Stimulated activated CD8-positive, alpha-beta memory T cell treated with anti-CD3 and anti-CD28 coated beads, Interleukin-15, amount 100 ng/mL, for 48 hours (primary cell): ENCODE data around the gene DNAJB11.
"Not testable (repeated sequence)": the region's sequence is repeated elsewhere in the genome, so short reads cannot be mapped to it uniquely, and the experiment has no call there.

Source experiments
- DNase-seq, 2 donors: peaks; one replicate each; pipeline ENCODE4 v3.0.0-alpha.2; 2020; ENCODE audit warnings: low read depth in 2 of 2

DNAJB11 gene

DNA sequence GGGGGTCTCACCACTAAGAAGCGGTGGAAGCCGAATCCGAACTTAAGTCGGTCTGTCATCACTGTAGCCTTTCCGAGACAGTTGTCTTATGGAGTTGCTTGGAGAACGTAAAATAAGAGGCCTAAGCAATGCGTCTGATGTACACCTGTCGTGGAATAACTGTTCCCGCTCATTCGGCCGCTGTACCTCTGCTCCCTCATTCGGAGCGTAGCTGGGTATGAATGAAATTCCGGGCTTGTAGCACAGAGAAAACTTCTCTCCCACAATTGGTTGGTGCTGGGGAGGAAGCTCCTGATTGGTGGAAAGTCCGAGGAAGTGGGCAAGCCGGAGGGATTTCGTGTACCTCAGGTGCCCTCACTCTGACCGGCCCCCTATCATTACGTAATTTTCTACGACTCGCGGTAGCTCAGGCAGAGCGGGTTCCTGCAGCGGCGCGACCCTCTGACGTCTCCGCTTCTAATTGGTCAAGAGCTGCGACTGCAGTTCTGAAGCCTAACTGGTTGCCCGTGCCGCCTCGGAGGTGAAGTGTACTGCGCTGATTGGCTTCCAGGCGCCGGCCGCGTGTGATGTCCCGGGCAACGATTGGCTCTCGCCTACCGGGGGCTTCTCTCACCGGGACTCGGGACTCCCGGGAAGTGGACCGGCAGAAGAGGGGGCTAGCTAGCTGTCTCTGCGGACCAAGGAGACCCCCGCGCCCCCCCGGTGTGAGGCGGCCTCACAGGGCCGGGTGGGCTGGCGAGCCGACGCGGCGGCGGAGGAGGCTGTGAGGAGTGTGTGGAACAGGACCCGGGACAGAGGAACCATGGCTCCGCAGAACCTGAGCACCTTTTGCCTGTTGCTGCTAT lies at the start of gene DNAJB11:
Gene DNAJB11, plus strand, starts transcription at position 625 of the 845 bp plus-strand sequence. Its CDS starts 178 bp downstream, at position 803.
- peak; percentile 98 to 99 for DNase-seq

GRCh38 chr3:186520957-186521842 lies 49.3 kb upstream of the DNAJB11 start:
- DNase-seq: peak in 1 of 2 donors; percentile 70

GRCh38 chr3:186523022-186523421 lies 47.5 kb upstream of the DNAJB11 start:
- DNase-seq: no peak

GRCh38 chr3:186523434-186523833 lies 47.1 kb upstream of the DNAJB11 start:
- no peak for DNase-seq

DNA sequence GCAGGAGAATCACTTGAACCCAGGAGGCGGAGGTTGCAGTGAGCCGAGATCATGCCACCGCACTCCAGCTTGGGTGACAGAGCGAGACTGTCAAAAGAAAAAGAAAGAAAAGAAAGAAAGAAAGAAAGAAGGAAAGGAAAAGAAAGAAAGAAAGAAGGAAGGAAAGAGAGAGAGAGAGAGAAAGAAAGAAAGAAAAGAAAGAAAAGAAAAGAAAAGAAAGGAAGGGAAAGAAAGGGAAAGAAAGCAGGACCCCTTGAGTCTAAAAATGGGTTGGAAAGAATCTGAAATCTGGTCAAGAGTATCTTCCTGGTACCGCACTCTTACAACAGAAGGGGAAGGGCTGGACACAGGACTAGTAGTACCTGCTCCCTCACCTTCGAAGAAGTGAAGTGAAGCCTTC lies 45.9 kb upstream of the DNAJB11 start:
- no peak for DNase-seq

- DNase-seq: no peak
These were observed 44.9 kb upstream of the DNAJB11 start for GRCh38 chr3:186525369-186526255.

DNA sequence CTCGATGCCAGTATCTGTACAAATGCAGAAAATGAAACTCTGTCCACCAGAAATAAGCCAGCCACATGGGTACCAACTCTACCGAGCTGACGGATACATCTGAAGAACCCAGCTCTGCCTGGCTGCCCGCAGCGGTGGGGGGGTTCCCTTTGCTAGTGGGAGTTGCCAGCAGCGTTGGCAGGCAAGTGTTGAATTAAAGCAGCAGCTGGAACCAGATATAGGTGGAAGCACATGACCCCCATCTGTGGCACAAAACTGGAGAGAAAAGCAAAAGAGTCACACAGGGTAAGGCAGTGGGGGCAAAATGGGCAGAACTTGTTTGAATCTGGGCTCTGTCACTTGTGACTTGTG lies 44.3 kb upstream of the DNAJB11 start:
- no peak for DNase-seq

DNA sequence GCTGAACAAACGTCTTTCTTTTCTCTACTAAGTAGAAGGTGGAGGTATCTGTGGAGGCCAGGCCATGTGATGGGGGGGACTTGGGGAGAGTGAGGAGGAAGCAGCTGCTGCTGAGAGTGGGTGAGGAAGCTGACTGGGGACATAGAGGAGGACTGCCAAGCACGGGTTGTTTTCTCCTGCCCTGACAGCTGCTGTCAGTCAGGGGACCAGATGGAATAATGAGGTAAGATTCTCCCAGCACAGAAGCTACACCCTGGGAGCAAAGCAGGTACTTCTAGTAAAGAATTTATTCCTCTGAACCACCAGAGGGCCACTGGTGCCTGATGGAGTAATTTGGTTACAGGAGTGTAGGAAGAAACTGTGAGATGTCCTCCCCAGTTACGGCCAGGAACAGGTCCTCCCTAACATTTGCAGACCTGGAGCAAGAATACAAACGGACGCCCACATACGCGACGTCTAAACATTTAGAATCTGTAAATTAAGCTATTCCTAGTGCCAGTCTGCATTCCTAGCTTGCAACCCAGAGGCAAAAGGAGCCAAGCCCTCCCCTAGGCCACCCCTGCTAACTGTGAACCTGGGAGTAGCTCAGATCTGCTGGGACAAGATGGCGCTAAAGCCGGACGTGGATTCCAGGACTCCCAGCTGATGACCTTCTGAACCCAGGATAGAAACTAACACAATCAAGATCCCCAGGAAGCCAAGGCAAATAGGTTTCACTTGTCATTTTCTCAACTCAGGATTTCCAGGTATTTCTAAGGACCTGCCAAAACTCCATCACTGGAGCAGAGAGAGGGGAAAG lies 41.1 kb upstream of the DNAJB11 start:
- no peak for DNase-seq

GRCh38 chr3:186530415-186530814 lies 40.1 kb upstream of the DNAJB11 start:
- no peak for DNase-seq

GRCh38 chr3:186531694-186532093 lies 38.8 kb upstream of the DNAJB11 start:
- not testable (repeated sequence) for DNase-seq

DNA sequence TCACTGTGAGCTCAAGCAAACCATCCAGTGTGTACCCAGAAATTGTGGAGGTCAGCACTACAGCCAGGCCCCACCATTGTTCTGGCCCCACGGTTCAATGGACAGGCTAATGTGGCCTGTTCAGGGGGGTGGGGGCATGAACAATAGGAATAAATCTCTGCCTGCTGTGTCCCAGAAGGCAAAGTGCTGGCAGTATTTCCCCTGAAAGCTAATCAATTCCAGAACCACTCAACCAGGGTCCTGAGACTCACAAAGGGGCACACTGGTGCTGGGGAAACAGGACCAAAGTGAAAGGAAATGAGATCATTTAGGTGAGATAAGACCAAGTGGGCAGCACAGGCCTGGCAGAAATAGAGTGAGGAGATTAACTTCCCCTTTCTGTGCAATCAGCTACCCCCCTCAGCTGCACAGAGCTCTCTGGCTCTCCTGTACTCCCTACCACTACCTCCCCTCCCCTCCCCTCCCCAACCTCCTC lies 37.9 kb upstream of the DNAJB11 start:
- no peak for DNase-seq

- peak in 1 of 2 donors; percentile 42 for DNase-seq
These were observed 36.3 kb upstream of the DNAJB11 start for GRCh38 chr3:186534113-186534669.

GRCh38 chr3:186536883-186537844 lies 33.4 kb upstream of the DNAJB11 start:
- no peak for DNase-seq

DNA sequence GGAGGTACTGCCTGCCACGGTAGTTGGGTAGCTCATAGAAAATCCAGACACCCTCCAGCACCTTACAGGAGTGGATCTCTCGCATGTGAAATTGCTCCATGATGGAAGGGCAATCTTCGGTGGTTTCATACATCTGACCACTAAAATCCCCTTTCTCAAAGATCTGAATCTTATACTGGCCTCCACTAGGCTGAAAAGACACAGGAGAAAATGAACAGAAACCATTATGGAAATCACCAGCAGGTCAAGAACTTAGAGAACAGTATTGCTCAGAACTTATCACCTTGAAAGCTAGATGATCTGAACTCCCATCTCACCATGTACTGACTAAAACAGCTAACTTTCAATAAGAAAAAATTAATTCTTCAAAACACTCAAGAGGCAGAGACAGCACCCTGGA lies 31.7 kb upstream of the DNAJB11 start:
- no peak for DNase-seq

DNA sequence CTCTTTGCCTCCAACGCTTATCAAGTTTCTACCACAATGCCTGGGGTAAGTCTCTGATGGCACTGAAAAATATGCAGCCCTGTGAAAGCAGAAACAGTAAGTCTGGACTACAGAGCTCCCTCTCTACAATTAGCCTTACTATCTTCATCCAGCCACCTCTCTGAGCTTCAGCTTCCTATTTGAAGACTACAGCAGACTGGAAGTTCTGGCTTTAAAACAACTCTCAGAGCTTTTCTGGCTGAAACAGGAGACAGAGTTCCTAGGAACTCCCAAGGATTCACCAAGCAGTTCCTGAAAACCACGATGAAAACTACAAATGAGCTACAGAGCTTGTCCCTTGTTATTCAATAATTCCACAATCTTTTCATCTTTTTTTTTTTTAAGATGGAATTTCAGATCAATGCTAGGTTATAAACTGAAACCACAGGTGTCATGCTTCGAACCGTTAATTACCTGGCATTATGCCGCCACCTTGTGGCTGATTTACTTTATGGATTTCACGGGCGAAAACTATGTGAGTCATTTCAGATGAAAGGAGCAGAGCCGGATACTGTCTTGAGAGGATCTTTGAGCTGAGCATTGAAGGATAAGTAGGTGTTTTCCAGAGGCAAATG lies 30.2 kb upstream of the DNAJB11 start:
- peak; percentile 62 to 66 for DNase-seq

DNA sequence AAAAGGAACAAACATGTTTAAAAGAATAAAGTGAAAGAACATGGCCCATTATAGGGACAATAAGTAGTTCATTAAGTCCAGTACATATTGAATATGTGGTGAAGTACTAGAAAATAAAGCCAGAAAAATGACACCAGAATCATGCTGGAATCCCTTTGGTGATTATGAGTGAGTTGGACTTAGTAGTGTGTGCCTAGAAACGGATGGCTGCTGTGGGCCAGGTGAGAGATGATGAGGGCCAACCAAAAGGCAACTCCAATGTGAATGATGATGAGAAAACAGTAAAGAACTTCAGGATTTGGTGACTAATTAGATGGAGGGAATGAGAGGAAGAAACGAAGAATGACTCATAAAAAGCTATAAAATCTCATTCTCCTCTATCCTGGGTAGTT lies 29.7 kb upstream of the DNAJB11 start:
- no peak for DNase-seq

- no peak for DNase-seq
These were observed 26.2 kb upstream of the DNAJB11 start, which contains the start of gene CRYGS for GRCh38 chr3:186544281-186544680. Gene CRYGS, minus strand, starts transcription at chr3:186544380. Its CDS starts 54 bp downstream, at chr3:186544326.

DNA sequence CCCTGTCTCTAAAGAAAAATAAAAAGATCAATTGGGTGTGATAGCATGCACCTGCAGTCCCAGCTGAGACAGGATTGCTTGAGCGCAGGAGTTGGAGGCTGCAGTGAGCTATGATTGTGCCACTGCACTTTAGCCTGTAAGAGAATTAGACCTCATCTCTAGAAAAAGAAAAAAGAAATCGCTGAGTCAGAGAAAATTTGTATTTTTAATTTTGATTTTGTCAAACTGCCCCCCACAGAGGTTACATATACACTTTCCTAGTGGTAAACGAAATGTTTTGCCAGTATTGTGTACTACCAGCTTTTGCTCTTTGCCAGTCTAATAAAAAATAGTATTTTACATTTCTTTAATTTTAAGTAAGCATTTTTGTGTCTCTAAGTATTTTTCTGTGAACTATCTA lies 21.0 kb upstream of the DNAJB11 start:
- DNase-seq: no peak

DNA sequence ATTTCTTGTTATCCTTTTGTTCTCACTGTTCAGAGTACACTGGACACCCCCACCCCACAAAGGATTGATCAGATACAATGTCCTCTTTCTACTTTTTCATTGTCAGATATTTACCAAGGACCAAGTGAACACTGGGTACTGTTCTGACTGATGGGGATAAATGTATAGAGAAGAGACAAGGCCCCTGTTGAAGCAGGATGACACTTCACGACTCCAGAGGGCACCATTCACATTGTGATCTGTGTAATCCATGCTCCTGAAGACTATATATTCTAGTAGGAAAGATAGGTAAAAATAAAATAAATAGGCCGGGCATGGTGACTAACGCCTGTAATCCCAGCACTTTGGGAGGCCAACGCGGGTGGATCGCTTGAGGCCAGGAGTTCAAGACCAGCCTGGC lies 19.1 kb upstream of the DNAJB11 start:
- DNase-seq: no peak
